ENCODE results near the gene PDE6A.

PDE6A gene

DNA sequence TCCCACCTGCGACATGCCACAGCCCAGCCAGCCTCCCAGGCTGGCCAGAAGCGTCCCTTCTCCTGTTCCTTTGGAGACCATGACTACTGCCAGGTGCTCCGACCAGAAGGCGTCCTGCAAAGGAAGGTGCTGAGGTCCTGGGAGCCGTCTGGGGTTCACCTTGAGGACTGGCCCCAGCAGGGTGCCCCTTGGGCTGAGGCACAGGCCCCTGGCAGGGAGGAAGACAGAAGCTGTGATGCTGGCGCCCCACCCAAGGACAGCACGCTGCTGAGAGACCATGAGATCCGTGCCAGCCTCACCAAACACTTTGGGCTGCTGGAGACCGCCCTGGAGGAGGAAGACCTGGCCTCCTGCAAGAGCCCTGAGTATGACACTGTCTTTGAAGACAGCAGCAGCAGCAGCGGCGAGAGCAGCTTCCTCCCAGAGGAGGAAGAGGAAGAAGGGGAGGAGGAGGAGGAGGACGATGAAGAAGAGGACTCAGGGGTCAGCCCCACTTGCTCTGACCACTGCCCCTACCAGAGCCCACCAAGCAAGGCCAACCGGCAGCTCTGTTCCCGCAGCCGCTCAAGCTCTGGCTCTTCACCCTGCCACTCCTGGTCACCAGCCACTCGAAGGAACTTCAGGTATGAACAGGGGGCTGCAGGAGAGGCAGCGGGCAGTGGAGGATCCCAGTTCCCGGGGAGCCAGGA, 108.0 kb downstream of the PDE6A start:
- DNase-seq (ENCODE audit: low spot score): no peak

GRCh38 chr5:149834246-149834855, 110.2 kb downstream of the PDE6A start:
- peak; percentile 73 for DNase-seq (ENCODE audit: low spot score)

DNA sequence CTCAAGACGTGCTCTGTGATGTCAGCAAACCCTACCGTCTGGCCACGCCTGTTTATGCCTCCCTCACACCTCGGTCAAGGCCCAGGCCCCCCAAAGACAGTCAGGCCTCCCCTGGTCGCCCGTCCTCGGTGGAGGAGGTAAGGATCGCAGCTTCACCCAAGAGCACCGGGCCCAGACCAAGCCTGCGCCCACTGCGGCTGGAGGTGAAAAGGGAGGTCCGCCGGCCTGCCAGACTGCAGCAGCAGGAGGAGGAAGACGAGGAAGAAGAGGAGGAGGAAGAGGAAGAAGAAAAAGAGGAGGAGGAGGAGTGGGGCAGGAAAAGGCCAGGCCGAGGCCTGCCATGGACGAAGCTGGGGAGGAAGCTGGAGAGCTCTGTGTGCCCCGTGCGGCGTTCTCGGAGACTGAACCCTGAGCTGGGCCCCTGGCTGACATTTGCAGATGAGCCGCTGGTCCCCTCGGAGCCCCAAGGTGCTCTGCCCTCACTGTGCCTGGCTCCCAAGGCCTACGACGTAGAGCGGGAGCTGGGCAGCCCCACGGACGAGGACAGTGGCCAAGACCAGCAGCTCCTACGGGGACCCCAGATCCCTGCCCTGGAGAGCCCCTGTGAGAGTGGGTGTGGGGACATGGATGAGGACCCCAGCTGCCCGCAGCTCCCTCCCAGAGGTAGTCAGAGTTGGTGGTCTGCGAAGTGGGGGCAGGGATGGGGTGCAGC, 111.3 kb downstream of the PDE6A start:
- DNase-seq (ENCODE audit: low spot score): no peak

GRCh38 chr5:149832636-149833035, 112.0 kb downstream of the PDE6A start:
- DNase-seq (ENCODE audit: low spot score): no peak

DNA sequence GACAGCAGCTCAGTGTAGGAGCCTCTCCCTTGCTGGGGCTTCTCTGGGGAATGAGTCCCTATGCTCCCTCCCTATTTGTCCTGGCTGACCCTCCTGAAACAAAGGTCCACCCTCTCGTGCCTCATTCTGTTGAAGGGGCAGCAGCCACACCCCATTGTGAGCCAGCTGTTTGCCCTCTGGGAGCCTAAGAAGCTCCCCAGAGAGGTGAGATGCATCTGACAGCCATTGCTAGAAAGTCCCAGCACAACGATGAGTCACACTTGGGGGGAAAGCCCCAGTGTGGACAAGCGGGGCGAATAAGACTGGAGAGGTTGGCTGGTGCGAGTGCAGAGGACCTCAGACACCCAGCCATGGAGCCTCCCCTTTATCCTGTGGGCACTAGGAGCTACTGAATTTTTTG, 113.1 kb downstream of the PDE6A start:
- DNase-seq (ENCODE audit: low spot score): no peak

DNA sequence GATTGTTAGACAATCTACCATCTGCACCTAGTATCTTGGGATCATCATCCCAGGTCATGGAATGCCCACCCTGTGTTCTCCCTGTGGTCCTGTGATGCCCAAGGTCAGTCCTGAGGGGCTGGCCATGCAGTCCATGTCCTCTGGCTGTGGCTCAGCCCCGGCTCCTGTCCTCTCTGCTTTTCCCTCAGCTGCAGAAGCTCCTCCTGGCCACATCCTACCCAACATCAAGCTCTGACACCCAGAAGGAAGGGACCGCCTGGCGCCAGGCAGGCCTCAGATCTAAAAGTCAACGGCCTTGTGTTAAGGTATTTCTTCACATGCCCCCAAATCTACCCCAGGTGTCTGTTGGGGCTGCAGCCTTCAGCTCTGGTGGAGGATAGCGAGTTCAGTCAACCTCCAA, 114.0 kb downstream of the PDE6A start:
- no peak for DNase-seq (ENCODE audit: low spot score)

- DNase-seq (ENCODE audit: low spot score): no peak
These were observed 114.6 kb downstream of the PDE6A start for GRCh38 chr5:149829954-149830353.

- DNase-seq (ENCODE audit: low spot score): peak; percentile 76
These were observed 116.2 kb downstream of the PDE6A start for GRCh38 chr5:149828161-149829011.

- no peak for DNase-seq (ENCODE audit: low spot score)
These were observed 117.0 kb downstream of the PDE6A start for GRCh38 chr5:149827546-149827945.

GRCh38 chr5:149827086-149827485, 117.5 kb downstream of the PDE6A start:
- DNase-seq (ENCODE audit: low spot score): no peak

- no peak for DNase-seq (ENCODE audit: low spot score)
These were observed 118.0 kb downstream of the PDE6A start for GRCh38 chr5:149826574-149826973.

DNA sequence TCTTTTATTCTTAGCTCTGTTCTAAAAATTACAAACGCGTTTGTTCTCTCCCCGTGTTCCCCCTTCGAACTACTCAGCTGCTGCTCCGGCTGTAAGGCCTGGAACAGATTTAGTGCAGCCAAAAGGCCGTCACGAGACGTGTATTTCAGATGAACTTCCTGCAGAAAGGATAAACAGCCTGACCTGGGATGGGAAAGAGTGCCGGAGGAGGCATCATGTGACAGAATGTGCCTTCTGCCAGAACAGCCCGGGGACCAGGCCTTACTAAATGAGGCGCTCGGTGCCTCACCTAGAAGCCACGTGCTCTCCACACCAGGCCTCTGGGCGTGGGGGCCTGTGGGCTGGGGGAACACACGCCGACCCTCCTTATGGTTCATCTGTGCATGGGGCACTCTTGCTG, 119.7 kb downstream of the PDE6A start:
- no peak for DNase-seq (ENCODE audit: low spot score)

GRCh38 chr5:149824120-149824519, 120.5 kb downstream of the PDE6A start:
- no peak for DNase-seq (ENCODE audit: low spot score)

- DNase-seq (ENCODE audit: low spot score): no peak
These were observed 121.2 kb downstream of the PDE6A start for GRCh38 chr5:149823375-149823774.

DNA sequence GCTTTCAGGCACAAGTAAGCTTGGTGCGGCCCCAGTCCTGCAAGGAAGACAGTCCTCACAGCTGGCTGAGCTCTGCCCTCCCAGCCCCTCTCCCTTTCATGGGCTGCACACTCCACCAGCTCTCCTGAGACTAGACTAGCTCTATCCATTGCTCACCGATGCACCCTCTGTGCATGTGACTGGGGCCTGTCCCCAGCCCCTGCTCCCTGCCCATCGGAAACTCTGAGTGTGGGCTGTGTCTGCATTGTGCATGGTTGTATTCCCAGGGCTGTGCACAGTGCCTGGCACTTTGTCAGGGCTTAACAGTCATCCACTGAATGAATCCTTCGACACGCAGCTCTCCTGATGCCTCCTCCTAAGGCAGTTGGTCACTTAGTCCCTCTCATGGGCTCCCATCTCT, 122.3 kb downstream of the PDE6A start:
- DNase-seq (ENCODE audit: low spot score): no peak

GRCh38 chr5:149820536-149821510, 123.8 kb downstream of the PDE6A start:
- DNase-seq (ENCODE audit: low spot score): no peak

DNA sequence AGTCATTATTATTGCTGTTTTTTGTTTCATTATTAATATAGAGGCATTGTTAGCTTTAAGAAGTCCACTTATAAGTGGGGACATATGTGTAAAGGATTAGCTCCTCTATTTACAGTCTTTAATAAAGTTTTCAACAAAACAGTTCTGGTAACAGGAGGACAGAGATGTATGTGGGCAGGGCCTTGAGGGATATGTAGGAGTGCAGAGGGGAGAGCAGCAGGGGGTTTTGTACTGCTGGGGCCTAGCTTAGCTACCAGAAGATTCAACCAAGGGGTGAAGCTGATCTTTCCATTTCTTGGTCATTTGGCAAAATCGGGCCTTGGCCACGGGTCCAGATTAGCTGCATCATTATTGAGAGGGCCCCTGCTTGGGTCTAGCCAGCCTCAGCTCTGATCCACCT, 124.6 kb downstream of the PDE6A start:
- DNase-seq (ENCODE audit: low spot score): no peak

GRCh38 chr5:149818116-149818515, 126.5 kb downstream of the PDE6A start:
- no peak for DNase-seq (ENCODE audit: low spot score)

- DNase-seq (ENCODE audit: low spot score): no peak
These were observed 127.0 kb downstream of the PDE6A start for GRCh38 chr5:149817539-149818060.

DNA sequence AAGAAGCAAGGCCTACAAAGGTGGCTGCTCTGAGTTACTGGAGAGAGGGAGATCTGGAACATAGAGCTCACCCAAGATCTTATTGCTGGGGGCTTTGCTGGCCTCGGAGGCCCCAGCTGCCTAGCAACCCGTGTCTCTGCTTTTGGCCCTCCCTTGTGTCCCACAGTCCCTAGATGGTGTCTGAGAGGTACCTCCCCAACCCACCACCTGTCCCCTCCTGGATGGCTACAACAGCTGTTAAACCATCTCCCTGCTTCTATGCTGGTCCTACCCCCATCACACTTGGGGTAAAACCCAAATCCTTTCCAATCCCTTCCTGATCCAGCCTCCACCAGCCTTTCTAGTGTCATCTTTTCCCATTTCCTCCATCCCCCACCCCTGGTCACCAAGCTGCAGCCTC, 127.9 kb downstream of the PDE6A start:
- DNase-seq (ENCODE audit: low spot score): no peak

DNA sequence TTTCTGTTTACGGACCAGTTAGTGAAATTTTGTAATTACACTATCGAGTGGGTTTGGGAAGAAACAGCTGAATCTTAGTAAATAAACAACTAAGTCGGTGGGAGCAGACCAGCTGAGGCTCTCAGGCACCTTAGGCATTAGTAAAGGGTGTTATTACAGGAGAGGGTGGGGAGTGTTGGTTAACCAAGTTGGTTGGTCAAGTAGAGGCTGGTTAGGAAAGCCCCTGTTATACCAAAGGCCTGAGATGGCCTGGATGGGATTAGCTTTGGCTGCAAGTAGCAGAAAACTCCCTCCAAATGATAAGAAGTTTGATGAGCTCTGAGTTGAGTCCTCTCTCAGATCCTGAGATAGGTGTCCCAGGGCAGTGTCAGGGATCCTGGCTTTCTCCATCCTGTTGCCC, 133.1 kb downstream of the PDE6A start:
- DNase-seq (ENCODE audit: low spot score): no peak
